Tibial nerve (tissue), 4 donors: ENCODE results near the gene CCDC87. TPM values are rescaled to one million over a fixed set of nuclear protein-coding genes. Genes with fewer than 3 reads are reported as not detected.

Experiments
- DNase-seq, 2 donors: peaks; one replicate each; pipeline ENCODE4 v3.0.0-alpha.2; 2019; ENCODE audit warnings: low spot score in 2 of 2
- H3K27ac ChIP-seq, 4 donors: fragments of 200-600 bp; sonication (generic) in 3 of 4; one replicate each; pipeline ENCODE4 v1.5.1; 2017 to 2019; ENCODE audit warnings: mild to moderate bottlenecking in 1 of 4
- H3K27me3 ChIP-seq, 2 donors: fragments of 200-600 bp; sonication (generic) in 1 of 2; one replicate each; pipeline versions ENCODE4 v1.5.1 to v1.6.0; 2017 to 2019
- H3K36me3 ChIP-seq, 3 donors: fragments of 200-600 bp; sonication (generic); one replicate each; pipeline ENCODE4 v1.5.1; 2018 to 2019
- H3K4me1 ChIP-seq, 4 donors: fragments of 200-600 bp; sonication (generic) in 3 of 4; one replicate each; pipeline ENCODE4 v1.5.1; 2017 to 2019
- H3K4me3 ChIP-seq, 4 donors: fragments of 200-600 bp; sonication (generic) in 3 of 4; one replicate each; pipeline ENCODE4 v1.5.1; 2017 to 2019; ENCODE audit warnings: mild to moderate bottlenecking in 1 of 4, moderate library complexity in 1 of 4
- H3K9me3 ChIP-seq, 4 donors: fragments of 200-600 bp; sonication (generic) in 3 of 4; one replicate each; pipeline ENCODE4 v1.5.1; 2017 to 2019
- EP300 ChIP-seq, 2 donors: sonication (generic); formaldehyde crosslinking; IDR thresholded peaks; one replicate each; pipeline ENCODE4 v1.6.1; 2017; ENCODE audit warnings: antibody characterized with exemption in 2 of 2, mild to moderate bottlenecking in 1 of 2
- POLR2A ChIP-seq, 2 donors: fragments of 450-650 bp; IDR thresholded peaks; one replicate each; pipeline ENCODE4 v1.6.1; 2017; ENCODE audit warnings: antibody characterized with exemption in 2 of 2, mild to moderate bottlenecking in 2 of 2, moderate library complexity in 2 of 2
- WGBS, 2 donors: methylation state at CpG; one replicate each; pipeline ENCODE4 v1.1.5; 2018; 5-methylcytosine and 5-hydroxymethylcytosine counted together
- total RNA-seq, 4 donors: library from RNA; depleted of rRNA; stranded (reverse); fragments of >200 nt; gene quantifications; one replicate each; pipeline ENCODE4 v1.1.0, GENCODE V29; 2016
- TF ChIP-seq, protein P1 (sequence below), 5 experiments: fragments of 200-600 bp in 3 of 5; fragments of 450-650 bp in 2 of 5; sonication (generic) in 3 of 5; IDR thresholded peaks; one replicate each; pipeline ENCODE4 v1.5.1; 2016 to 2019; ENCODE audit warnings: antibody characterized with exemption in 5 of 5, mild to moderate bottlenecking in 3 of 5, moderate library complexity in 2 of 5

Gene CCDC87
- total RNA-seq, 4 donors from 2014 or later, result 0.21 to 1.1 (median 0.30) TPM; not detected in 1

DNA sequence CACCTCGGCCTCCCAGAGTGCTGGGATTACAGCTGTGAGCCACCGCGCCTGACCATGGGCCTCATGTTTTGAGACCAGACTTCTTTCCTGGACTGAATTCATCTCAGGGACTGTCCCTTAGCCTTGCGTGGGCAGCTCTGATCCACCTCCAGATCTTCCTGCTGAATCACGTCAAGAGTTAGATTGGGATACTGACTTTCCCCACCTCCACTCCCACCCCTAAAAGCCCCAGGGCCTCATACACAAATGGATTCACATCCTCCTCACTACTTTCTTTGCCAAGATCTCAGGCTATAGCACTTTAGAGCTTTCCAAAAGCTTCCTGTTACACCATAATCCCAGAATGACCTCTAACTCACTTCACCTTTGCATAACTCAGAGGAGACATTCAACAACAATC, 12.1 kb downstream of the CCDC87 start:
- TF ChIP-seq, protein P1, sequence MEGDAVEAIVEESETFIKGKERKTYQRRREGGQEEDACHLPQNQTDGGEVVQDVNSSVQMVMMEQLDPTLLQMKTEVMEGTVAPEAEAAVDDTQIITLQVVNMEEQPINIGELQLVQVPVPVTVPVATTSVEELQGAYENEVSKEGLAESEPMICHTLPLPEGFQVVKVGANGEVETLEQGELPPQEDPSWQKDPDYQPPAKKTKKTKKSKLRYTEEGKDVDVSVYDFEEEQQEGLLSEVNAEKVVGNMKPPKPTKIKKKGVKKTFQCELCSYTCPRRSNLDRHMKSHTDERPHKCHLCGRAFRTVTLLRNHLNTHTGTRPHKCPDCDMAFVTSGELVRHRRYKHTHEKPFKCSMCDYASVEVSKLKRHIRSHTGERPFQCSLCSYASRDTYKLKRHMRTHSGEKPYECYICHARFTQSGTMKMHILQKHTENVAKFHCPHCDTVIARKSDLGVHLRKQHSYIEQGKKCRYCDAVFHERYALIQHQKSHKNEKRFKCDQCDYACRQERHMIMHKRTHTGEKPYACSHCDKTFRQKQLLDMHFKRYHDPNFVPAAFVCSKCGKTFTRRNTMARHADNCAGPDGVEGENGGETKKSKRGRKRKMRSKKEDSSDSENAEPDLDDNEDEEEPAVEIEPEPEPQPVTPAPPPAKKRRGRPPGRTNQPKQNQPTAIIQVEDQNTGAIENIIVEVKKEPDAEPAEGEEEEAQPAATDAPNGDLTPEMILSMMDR (IDR thresholded peaks at IDR 0.05), result no peak
- TF ChIP-seq POLR2A (IDR thresholded peaks at IDR 0.05) (no peak), EP300 (IDR thresholded peaks at IDR 0.05) (no peak)
- H3K4me1 ChIP-seq, result peaks cover 0 to 12% (median 0%) of the 10 kb centered on the region in 4 donors
- WGBS, 2 donors, result 60% methylated on average over 5 of the region's 5 CpGs
- no peak overlapping the region for H3K4me3 ChIP-seq
- no peaks in the 10 kb centered on the region for H3K36me3 ChIP-seq
- no peak overlapping the region for H3K27ac ChIP-seq
- H3K9me3 ChIP-seq, result peaks cover 0 to 8% (median 0%) of the 10 kb centered on the region in 4 donors
- no peaks in the 10 kb centered on the region for H3K27me3 ChIP-seq
- DNase-seq, result no peak

DNA sequence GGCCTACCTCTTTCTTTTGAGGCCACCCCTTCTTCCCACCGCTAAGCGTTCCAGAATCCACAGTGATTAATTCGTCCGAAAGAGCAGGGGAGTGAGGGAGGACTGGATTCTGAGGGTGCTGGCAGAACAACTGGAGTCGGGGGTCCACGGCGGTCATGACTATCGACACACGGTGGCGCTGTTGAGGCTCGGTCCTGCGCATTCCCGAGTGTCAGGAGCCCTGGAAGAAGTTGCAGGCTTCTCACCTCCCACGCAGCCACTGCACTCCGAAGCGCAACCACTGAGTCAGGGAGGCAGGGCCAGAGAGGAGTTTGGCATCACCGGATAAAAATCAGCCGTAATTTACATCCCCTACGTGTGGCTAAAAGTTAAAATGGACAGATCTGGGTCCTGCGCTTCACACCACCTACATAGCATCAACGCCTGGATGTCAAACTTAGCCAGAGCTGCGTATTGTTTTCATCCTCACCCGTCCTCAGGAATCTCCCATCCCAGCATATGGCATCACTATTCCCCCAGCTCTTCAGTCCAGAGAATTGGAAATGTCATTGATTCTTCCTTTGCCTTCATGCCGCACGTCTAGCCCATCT, 13.8 kb downstream of the CCDC87 start:
- WGBS, 2 donors, result 15 to 24% methylated on average over 17 to 25 of the region's 25 CpGs
- Histone ChIP-seq H3K27ac (no peak overlapping the region), H3K4me3 (no peak overlapping the region)

DNA sequence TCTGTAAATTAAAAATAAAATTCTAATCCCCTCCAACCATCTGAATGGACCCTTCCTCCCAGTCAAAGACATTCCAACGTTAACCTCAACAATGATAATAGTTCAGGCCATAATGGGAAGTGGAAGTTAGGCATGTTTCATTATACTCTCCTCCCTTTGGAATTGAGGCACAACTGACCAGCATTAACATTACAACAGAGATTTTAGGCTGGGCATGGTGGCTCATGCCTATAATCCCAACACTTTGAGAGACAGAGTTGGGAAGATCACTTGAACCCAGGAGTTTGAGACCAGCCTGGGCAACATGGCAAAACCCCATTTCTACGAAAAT, 22.0 kb downstream of the CCDC87 start:
- Histone ChIP-seq H3K27me3 (no peaks in the 10 kb centered on the region), H3K4me1 (peaks cover 0 to 21% (median 3%) of the 10 kb centered on the region in 4 donors), H3K4me3 (no peak overlapping the region), H3K36me3 (peaks cover 0 to 15% (median 0%) of the 10 kb centered on the region in 3 donors), H3K9me3 (no peaks in the 10 kb centered on the region), H3K27ac (no peak overlapping the region)
- DNase-seq, result no peak
- TF ChIP-seq EP300 (IDR thresholded peaks at IDR 0.05) (no peak), POLR2A (IDR thresholded peaks at IDR 0.05) (no peak)
- TF ChIP-seq, protein P1 (IDR thresholded peaks at IDR 0.05), result no peak
- WGBS, 2 donors, result 66 to 72% methylated on average over 2 of the region's 2 CpGs

More for the DNA sequence above, 13.8 kb downstream of the CCDC87 start:
- Histone ChIP-seq H3K36me3 (no peaks in the 10 kb centered on the region), H3K4me1 (peaks cover 0 to 12% (median 0%) of the 10 kb centered on the region in 4 donors), H3K27me3 (no peaks in the 10 kb centered on the region), H3K9me3 (peaks cover 0 to 8% (median 0%) of the 10 kb centered on the region in 4 donors)
- peak; percentile 65 to 80 for DNase-seq
- TF ChIP-seq POLR2A (IDR thresholded peaks at IDR 0.05) (no peak), EP300 (IDR thresholded peaks at IDR 0.05) (no peak)
- TF ChIP-seq, protein P1 (IDR thresholded peaks at IDR 0.05), result peak; percentile 74 to 92 (median 81)

GRCh38 chr11:66570079-66570849, 22.6 kb downstream of the CCDC87 start:
- peaks cover 0 to 21% (median 3%) of the 10 kb centered on the region in 4 donors for H3K4me1 ChIP-seq
- H3K27ac ChIP-seq, result no peak overlapping the region
- DNase-seq, result no peak
- peaks cover 0 to 20% (median 0%) of the 10 kb centered on the region in 3 donors for H3K36me3 ChIP-seq
- H3K4me3 ChIP-seq, result no peak overlapping the region
- no peak for TF ChIP-seq POLR2A (IDR thresholded peaks at IDR 0.05)
- TF ChIP-seq, protein P1 (IDR thresholded peaks at IDR 0.05), result no peak
- no peak for TF ChIP-seq EP300 (IDR thresholded peaks at IDR 0.05)
- 60 to 67% methylated on average over 5 of the region's 5 CpGs for WGBS, 2 donors
- H3K9me3 ChIP-seq, result no peaks in the 10 kb centered on the region
- no peaks in the 10 kb centered on the region for H3K27me3 ChIP-seq

DNA sequence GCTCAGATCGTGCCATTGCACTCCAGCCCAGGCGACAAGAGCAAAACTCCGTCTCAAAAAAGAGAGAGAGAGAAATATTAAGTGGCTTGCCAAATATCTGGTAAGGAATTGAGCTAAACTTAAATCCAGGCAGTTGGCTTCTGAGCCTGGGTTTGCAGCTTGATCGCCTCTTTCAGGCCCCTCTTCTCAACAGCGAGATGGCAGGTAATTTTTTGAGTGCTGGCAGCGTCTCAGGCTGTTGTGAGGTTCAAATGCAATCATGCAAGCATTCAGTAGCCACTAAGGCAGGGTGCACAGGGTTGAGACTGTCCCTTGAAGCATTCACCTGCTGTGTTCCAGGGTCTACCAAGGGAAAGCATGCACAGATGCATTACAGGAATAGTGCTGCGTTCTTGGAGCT, 23.8 kb downstream of the CCDC87 start:
- Histone ChIP-seq H3K9me3 (no peaks in the 10 kb centered on the region), H3K36me3 (peaks cover 0 to 32% (median 0%) of the 10 kb centered on the region in 3 donors), H3K27me3 (no peaks in the 10 kb centered on the region), H3K4me1 (peaks cover 0 to 21% (median 3%) of the 10 kb centered on the region in 4 donors), H3K4me3 (no peak overlapping the region), H3K27ac (peak overlapping the region in 2 of 4 donors; percentile 72 to 88)
- no peak for DNase-seq
- 82 to 84% methylated on average over 7 of the region's 7 CpGs for WGBS, 2 donors
- TF ChIP-seq, protein P1 (IDR thresholded peaks at IDR 0.05), result no peak
- no peak for TF ChIP-seq POLR2A (IDR thresholded peaks at IDR 0.05)
- TF ChIP-seq EP300 (IDR thresholded peaks at IDR 0.05), result no peak
